ENCODE data around the gene ZNF8. TPM values are rescaled to one million over a fixed set of nuclear protein-coding genes. Genes with fewer than 3 reads are reported as not detected.

The ZNF8 gene
- total RNA-seq, 6 experiments from 2014 or later, result 1.0 to 2.3 (median 1.6) TPM

DNA sequence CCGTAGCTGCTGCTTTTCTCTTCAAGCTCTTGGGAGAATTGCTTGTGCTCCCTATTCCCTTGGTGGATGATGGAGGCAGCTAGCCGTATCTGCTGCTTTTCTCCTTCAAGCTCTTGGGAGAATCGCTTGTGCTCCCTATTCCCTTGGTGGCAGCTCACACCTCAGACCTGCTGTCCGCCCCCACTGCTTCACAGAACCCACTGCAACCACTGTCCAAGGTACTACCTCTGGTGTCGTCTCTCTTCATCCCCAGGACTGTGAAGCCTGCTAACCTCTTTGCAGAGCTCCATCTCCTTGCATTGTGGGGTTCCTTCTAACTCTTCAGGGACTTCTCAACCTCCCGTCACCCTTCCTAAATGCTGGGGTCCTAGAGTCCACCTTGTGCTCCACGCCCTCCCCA is 21.9 kb downstream of the ZNF8 start:
- no peaks in the 10 kb centered on the region for H3K9me3 ChIP-seq
- DNase-seq, result no peak
- no peaks in the 10 kb centered on the region for H3K36me3 ChIP-seq
- intact Hi-C loops (cut with DNase I), result no loop called here
- H3K4me1 ChIP-seq, result no peaks in the 10 kb centered on the region
- TF ChIP-seq POLR2A (IDR thresholded peaks at IDR 0.05) (no peak), CTCF (IDR thresholded peaks at IDR 0.05) (no peak)
- 90% methylated on average over 5 of the region's 7 CpGs for WGBS (ENCODE audit: insufficient coverage, low coverage, low lambda C conversion rate, missing lambda C conversion rate)
- no peaks in the 10 kb centered on the region for H3K27me3 ChIP-seq
- H3K4me3 ChIP-seq, result no peak overlapping the region
- ATAC-seq, result no peak
- H3K27ac ChIP-seq, result no peak overlapping the region

GRCh38 chr19:58304255-58304654 is 25.5 kb downstream of the ZNF8 start:
- TF ChIP-seq CTCF (IDR thresholded peaks at IDR 0.05) (no peak), POLR2A (IDR thresholded peaks at IDR 0.05) (no peak)
- Histone ChIP-seq H3K4me1 (peaks cover 0 to 8% (median 3%) of the 10 kb centered on the region in 4 donors), H3K27me3 (no peaks in the 10 kb centered on the region), H3K9me3 (no peaks in the 10 kb centered on the region), H3K36me3 (peaks cover 0 to 14% (median 0%) of the 10 kb centered on the region in 4 donors), H3K27ac (no peak overlapping the region), H3K4me3 (no peak overlapping the region)
- 84% methylated on average over 3 of the region's 7 CpGs for WGBS (ENCODE audit: insufficient coverage, low coverage, low lambda C conversion rate, missing lambda C conversion rate)
- intact Hi-C loops (cut with DNase I), result no loop called here
- ATAC-seq (no peak), DNase-seq (no peak)

DNA sequence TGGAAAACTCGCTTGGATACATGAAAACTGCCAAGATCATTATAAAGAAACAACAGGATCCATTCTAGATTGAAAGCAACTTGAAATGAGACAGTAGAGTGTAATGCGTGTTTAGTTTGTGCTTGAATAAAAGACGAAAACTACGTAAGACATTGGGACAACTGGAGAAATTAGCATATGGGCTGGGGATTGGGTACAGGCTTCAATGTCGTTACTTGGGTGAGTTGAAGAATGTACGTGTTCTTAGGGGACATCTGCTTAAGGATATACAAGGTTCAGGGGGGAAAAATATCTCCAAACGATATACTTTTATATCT is 26.0 kb downstream of the ZNF8 start:
- DNase-seq (no peak), ATAC-seq (peak in 2 of 4 donors; percentile 5 to 6)
- WGBS (ENCODE audit: insufficient coverage, low coverage, low lambda C conversion rate, missing lambda C conversion rate), result 15% methylated on average over 7 of the region's 7 CpGs
- H3K27ac ChIP-seq, result peak overlapping the region; percentile 30 to 79 (median 75)
- H3K4me1 ChIP-seq, result peaks cover 0 to 8% (median 3%) of the 10 kb centered on the region in 4 donors
- intact Hi-C loops (cut with DNase I), result no loop called here
- H3K36me3 ChIP-seq, result peaks cover 0 to 18% (median 2%) of the 10 kb centered on the region in 4 donors
- H3K4me3 ChIP-seq, result peak overlapping the region; percentile 75 to 96 (median 87)
- H3K9me3 ChIP-seq, result no peaks in the 10 kb centered on the region
- no peaks in the 10 kb centered on the region for H3K27me3 ChIP-seq
- TF ChIP-seq CTCF (IDR thresholded peaks at IDR 0.05) (no peak), POLR2A (IDR thresholded peaks at IDR 0.05) (no peak)

DNA sequence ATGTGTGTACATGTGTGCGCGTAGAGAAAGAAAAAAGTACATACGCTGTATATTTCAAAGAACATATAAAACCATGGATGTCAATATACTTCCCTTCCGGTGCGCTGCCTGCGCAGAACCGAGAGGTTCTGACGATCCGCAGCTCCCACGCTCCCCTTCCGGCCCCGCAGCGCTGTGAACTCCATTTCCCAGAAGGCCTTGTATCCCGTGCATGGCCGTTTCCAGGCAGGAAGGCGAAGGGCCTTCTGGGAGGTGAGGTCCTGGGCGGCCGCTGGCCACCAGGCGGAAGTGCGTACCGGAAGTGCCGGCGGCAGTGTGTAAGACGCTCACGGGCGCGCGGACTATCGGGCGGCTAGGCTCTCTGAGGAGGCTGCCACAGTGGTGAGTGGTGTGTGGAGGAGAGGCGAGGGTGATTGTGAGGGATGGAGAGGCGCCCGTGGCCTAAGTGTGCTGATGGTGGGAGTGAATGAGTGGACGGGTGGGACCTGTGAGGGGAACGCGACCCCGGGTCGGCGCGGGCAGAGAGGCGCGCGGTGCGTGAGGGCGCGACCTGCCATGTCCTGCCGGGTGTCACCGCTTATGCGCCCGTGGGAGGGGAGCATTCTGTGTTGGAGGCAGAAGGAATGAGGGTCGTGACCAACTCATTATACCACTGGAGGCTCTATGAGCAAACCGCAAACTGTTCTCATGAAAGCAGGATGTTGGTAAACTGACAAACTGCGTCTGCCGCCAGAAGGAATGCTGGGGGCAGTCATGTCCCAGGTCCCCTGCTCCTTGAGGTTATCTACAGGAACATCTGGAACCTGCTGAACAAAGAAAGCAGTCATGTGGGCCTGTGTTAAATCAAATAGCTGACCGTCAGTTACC is 26.5 kb downstream of the ZNF8 start, which contains the start of gene ERVK3-1:
TSS of gene ERVK3-1 (plus strand) at position 313 of the 867 bp plus-strand sequence. CDS start 6,792 bp downstream, outside the sequence.
- Histone ChIP-seq H3K9me3 (no peaks in the 10 kb centered on the region), H3K4me3 (peak within 1 kb of the TSS; percentile 75 to 96 (median 87)), H3K27ac (peak within 1 kb of the TSS; percentile 68 to 79 (median 75)), H3K36me3 (peaks cover 0 to 20% (median 2%) of the 10 kb centered on the region in 4 donors), H3K4me1 (peaks cover 0 to 8% (median 3%) of the 10 kb centered on the region in 4 donors), H3K27me3 (no peaks in the 10 kb centered on the region)
- ATAC-seq (peak; percentile 98 to 100 (median 99)), DNase-seq (peak; percentile 97 to 99 (median 98))
- intact Hi-C loops (cut with DNase I), result no loop called here
- under 1% methylated on average over 38 of the region's 55 CpGs for WGBS (ENCODE audit: insufficient coverage, low coverage, low lambda C conversion rate, missing lambda C conversion rate)
- peak in 3 of 4 donors; percentile 15 to 48 (median 29) for TF ChIP-seq CTCF (IDR thresholded peaks at IDR 0.05)
- TF ChIP-seq POLR2A (IDR thresholded peaks at IDR 0.05), result peak; percentile 89

All from right lobe of liver (tissue), 6 donors.